Fibroblast of mammary gland (primary cell): ENCODE measurements around the gene CEP170.

Experiments used
- DNase-seq: peaks from one replicate; pipeline ENCODE4 v3.0.0-alpha.2; 2010; ENCODE audit warnings: low read depth
- H3K4me3 ChIP-seq: 2 replicates; pipeline ENCODE4 v1.5.1; 2011; ENCODE audit warnings: low read depth, mild to moderate bottlenecking, low read length, moderate library complexity; ENCODE audit not compliant: control insufficient read depth
- TF ChIP-seq, protein P1 (sequence below): conservative IDR thresholded peaks from 2 replicates; pipeline ENCODE4 v1.5.1; 2011; ENCODE audit warnings: low read depth, low read length, inconsistent platforms; ENCODE audit not compliant: control insufficient read depth, insufficient read depth

CEP170 gene

DNA sequence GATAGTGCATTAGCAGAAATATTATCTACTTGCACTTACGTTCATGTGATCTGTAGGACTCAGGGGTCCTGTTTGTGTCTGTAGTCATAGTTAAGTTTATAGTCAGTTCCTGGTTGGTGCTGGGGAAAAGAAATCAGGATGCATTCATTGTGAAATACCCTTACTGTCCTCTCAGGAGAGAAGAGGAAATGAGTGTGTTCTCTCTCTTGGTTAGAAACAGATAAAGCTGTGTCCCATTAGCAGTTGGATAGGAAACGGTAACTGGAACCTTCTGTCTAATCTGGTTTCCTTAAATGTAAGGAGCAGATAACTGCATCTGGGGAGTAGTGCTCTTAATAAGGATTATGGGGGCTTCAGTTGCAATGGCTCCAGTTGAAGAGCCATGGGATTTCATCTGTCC, 9.6 kb upstream of the CEP170 start:
- DNase-seq, result peak; percentile 94
- TF ChIP-seq, protein P1, sequence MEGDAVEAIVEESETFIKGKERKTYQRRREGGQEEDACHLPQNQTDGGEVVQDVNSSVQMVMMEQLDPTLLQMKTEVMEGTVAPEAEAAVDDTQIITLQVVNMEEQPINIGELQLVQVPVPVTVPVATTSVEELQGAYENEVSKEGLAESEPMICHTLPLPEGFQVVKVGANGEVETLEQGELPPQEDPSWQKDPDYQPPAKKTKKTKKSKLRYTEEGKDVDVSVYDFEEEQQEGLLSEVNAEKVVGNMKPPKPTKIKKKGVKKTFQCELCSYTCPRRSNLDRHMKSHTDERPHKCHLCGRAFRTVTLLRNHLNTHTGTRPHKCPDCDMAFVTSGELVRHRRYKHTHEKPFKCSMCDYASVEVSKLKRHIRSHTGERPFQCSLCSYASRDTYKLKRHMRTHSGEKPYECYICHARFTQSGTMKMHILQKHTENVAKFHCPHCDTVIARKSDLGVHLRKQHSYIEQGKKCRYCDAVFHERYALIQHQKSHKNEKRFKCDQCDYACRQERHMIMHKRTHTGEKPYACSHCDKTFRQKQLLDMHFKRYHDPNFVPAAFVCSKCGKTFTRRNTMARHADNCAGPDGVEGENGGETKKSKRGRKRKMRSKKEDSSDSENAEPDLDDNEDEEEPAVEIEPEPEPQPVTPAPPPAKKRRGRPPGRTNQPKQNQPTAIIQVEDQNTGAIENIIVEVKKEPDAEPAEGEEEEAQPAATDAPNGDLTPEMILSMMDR, result no peak
- no peak overlapping the region for H3K4me3 ChIP-seq

DNA sequence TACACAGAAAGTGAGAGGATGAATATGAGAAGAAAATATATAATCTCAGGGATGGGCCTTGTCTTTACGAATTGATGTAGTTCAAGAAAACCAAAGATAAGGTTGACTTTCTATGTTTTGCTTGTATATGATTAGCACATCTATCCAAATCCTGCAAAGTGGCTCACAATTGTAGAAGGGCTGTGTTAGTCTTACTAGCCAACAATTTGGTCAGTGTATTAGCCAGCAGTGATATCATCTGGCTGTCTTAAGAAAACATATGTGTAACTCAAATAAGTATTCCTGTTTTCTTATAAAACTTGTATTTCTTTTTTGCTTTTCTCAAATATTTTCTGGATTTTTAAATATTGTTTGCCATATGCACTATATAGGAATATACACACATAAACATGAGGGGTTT, 6.3 kb upstream of the CEP170 start:
- no peak overlapping the region for H3K4me3 ChIP-seq
- DNase-seq, result peak; percentile 84
- TF ChIP-seq, protein P1, result no peak

DNA sequence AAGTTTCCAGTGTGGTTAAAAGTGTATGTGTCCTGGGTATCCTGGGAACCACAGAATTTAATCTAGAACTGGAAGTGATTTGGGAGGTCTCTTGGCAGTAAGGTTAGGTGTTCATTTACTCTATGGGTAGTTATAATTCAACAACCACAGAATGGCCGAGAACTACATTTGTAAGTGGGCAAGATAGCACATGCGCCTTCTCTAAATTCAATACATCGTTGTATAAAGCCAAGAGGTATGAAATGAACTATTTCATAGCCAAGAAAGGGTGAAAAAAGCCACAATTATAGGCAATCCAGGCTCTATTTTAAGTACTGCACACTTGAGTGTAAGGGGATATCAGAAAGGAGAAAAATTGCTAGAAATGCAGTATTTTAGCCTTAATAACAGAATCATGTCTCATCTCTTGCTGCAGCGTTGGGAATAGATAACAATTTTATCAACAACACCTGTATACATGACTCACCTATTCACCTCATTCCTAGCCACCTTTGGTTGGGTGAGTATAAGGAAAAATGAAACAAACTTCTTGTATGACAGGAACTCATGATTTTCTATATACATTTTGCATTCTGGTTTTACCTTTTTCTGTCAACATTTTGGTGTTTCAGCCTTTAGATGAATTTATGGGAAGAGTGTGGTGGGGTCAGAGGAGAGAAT, 5.3 kb upstream of the CEP170 start:
- TF ChIP-seq, protein P1, result no peak
- no peak overlapping the region for H3K4me3 ChIP-seq
- DNase-seq, result no peak

DNA sequence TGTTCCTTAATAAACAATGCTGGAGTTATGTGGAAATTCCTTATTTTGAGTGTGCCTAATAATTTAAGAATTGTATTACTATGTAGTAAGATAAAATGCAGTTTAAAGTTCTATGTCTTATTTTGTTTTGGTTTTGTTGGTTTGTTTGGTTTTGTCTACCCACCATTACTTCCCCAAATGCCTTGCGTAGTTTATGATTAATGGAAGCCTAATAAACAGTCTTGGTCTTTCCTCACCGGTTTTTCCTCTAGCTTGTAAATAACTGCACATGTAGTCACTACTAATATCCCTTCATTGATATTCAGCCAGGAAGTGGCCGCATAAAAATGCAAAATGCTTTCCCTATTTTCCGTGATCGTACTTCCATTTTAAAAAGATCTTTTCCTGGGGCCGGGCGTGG, 3.6 kb upstream of the CEP170 start:
- TF ChIP-seq, protein P1, result no peak

DNA sequence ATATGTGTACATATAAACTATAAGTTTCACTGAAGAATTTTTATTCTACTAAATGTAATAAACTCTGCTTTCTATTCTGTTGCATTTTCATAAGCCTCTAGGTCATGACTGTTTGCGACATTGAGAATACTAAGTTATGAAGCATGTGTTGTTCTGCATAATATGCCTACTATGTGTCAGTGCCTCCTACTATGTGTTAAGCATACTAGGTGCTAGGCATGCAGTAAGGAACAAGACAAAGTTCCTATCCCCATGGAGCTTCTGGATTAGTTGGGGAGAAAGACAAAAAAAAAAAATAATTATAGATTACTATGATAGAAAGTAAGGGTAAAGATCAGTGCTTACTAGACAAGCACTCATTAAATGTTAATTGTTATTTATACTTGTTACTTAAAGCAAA, 2.1 kb upstream of the CEP170 start:
- no peak for DNase-seq
- H3K4me3 ChIP-seq, result peak overlapping the region; percentile 84
- TF ChIP-seq, protein P1, result no peak

More for the DNA sequence above, 3.6 kb upstream of the CEP170 start:
- no peak for DNase-seq
- H3K4me3 ChIP-seq, result no peak overlapping the region

DNA sequence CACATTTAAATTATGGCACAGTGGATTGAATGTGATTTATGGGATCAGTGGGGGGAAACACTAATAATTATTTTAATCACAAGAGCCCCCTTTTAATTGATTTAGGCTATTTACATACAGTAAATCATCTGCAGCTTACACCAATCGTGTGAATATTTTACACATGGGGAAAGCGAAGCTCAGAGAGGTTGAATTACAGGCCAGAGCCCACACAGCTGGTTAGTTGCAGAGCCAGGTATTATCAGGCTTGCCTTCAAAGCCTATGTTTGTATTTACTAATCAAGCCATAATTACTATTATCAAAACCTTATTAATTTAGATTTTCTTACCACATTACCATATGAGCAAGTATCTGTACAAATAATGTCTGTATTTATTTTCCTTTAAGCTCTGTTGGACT, 1.5 kb upstream of the CEP170 start:
- peak overlapping the region; percentile 84 for H3K4me3 ChIP-seq
- TF ChIP-seq, protein P1, result no peak
- DNase-seq, result no peak
